RWPE1 (cell line): ENCODE results near the gene NRXN3.

Source experiments
- CTCF ChIA-PET: fragments of 350-600 bp; sonication (Branson Sonifier 250); formaldehyde crosslinking; extraction: SDS; loops from one replicate; lab custom pipeline; 2021; lab: Yijun Ruan, JAX
- POLR2A ChIA-PET: fragments of 400-600 bp; formaldehyde crosslinking; extraction: SDS; loops from one replicate; lab custom pipeline; 2020; ENCODE audit warnings: antibody characterized with exemption; ENCODE audit not compliant: low non-redundant PET; lab: Yijun Ruan, JAX
- DNase-seq: peaks from one replicate; pipeline ENCODE4 v3.0.0; 2012; ENCODE audit warnings: low spot score
- H3K27ac ChIP-seq: fragments of 450-650 bp; 2 replicates; pipeline ENCODE4 v1.5.1; 2017
- CTCF ChIP-seq: fragments of 450-650 bp; conservative IDR thresholded peaks from 2 replicates; pipeline ENCODE4 v1.5.1; 2017; ENCODE audit warnings: low read depth, mild to moderate bottlenecking

The NRXN3 gene

GRCh38 chr14:78710963-78711362, 540.8 kb downstream of the NRXN3 start:
- no peak for DNase-seq
- CTCF ChIA-PET: no interaction called here
- TF ChIP-seq CTCF: no peak
- H3K27ac ChIP-seq: no peak overlapping the region
- POLR2A ChIA-PET: no interaction called here

DNA sequence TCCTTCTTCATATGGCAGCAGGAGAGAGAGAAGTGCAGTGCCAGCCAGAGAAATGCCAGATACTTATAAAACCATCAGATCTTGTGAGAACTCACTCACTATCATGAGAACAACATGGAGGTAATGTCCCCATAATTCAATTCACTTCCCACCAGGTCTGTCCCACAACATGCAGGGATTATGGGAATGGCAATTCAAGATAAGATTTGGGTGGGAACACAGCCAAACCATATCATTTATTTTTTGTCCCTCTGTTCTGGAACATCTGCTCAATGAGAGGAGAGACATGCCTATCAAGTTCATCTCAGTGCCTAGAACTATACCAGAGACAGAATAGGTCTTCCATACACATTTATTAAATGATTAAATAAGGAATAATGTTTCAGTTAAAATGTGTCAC, 543.5 kb downstream of the NRXN3 start:
- ChIA-PET CTCF (no interaction called here), POLR2A (no interaction called here)
- DNase-seq: no peak
- no peak for TF ChIP-seq CTCF
- no peak overlapping the region for H3K27ac ChIP-seq

GRCh38 chr14:78714711-78715110, 544.5 kb downstream of the NRXN3 start:
- ChIA-PET POLR2A (no interaction called here), CTCF (no interaction called here)
- no peak for TF ChIP-seq CTCF

DNA sequence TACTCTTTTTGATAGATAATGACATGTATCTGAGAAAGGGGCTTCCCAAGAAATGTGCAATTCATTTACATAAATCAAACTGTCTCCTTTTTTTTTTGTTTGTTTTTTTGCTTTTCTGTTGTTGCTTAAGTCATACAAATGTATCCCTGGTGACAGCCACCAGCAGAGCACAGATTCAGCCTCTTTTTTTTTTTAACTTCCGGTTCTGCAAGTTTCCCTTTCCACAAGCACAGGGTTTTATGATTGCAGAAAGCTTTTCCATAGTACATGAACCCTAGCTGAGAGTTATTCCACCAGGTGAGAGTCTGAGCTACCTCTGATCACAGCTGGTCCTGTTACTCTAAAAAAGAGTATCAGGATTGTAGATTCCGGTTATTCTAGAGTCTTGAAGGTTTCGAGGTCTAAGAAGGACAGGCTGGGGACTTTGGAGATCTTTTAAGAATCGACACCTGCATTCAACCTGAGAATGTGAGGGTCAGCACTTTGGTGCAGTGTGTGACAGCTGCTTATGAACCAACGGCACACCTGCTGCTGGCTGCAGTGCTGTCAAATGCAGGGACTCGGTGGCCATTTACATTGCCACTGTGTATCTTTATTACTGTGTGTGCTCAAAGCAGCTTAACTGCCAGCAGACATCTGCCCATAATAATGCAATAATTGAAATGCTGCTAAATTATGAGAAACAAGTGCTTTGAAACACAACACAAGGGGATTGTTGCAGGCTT, 551.7 kb downstream of the NRXN3 start:
- no peak for DNase-seq
- ChIA-PET POLR2A (no interaction called here), CTCF (no interaction called here)
- no peak for TF ChIP-seq CTCF
- no peak overlapping the region for H3K27ac ChIP-seq

More at GRCh38 chr14:78714711-78715110, 544.5 kb downstream of the NRXN3 start:
- no peak for DNase-seq
- no peak overlapping the region for H3K27ac ChIP-seq

DNA sequence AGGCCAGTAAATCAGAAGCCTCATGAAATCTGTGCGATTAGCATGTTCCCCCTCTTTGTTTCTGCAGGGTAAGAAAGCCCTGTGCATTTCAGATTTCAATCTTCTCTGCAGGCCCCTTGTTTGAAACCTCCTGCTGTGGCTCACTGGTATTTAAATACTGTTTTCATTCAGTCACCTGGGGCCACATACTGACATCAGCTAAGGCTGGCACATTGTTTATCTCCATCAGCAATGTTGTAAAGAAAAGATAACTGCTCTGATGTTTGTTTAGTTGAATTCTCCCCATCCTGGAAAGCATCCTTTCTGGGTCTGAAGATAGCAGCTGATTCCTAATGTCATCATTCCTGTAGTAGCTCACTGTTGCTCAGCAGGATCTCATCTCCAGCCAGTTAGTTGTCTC, 554.9 kb downstream of the NRXN3 start:
- no peak for DNase-seq
- H3K27ac ChIP-seq: no peak overlapping the region
- no peak for TF ChIP-seq CTCF
- ChIA-PET CTCF (no interaction called here), POLR2A (no interaction called here)

- no peak for TF ChIP-seq CTCF
- ChIA-PET POLR2A (no interaction called here), CTCF (no interaction called here)
- H3K27ac ChIP-seq: no peak overlapping the region
- DNase-seq: no peak
Observed at GRCh38 chr14:78737116-78737515, 566.9 kb downstream of the NRXN3 start.
